SK-N-SH (cell line): Measurements from ENCODE around the gene L3MBTL1. TPM values are rescaled to one million over a fixed set of nuclear protein-coding genes. Genes with fewer than 3 reads are reported as not detected.
A peak's percentile ranks its signal among the peaks of the same experiment; 100 is the strongest.

Experiments
- CTCF ChIA-PET: fragments of 300-600, 350-600 bp; formaldehyde crosslinking; extraction: SDS; loops from one replicate; lab custom pipeline; 2021; lab: Yijun Ruan, JAX
- POLR2A ChIA-PET: fragments of 350-600 bp; sonication (Branson Sonifier 250); formaldehyde crosslinking; extraction: SDS; loops from one replicate; lab custom pipeline; 2020; ENCODE audit warnings: antibody characterized with exemption, inconsistent platforms; lab: Yijun Ruan, JAX
- DNase-seq: peaks from one replicate; pipeline ENCODE4 v3.0.0; 2012
- H2AFZ ChIP-seq: fragments of 200-600 bp; sonication (generic); 2 replicates; pipeline ENCODE4 v1.8.1; 2016; ENCODE audit warnings: antibody characterized with exemption, mild to moderate bottlenecking, low read depth
- H3F3A ChIP-seq: fragments of 200-600 bp; sonication (generic); replicated peaks from 2 replicates; pipeline ENCODE3; 2016; ENCODE audit warnings: antibody characterized with exemption, mild to moderate bottlenecking; ENCODE audit not compliant: insufficient read depth
- H3K27ac ChIP-seq, 2 experiments: fragments of 200-500 bp in 1 of 2; fragments of 200-600 bp in 1 of 2; sonication (Bioruptor generic) in 1 of 2; sonication (generic), shearing (Covaris generic) in 1 of 2; 2 replicates each; pipeline versions ENCODE4 v1.5.1 to v1.6.1; 2014 to 2016; ENCODE audit warnings: low read depth in 2 of 2, inconsistent platforms in 1 of 2, low read length in 1 of 2, mild to moderate bottlenecking in 1 of 2, mixed read lengths in 1 of 2
- H3K27me3 ChIP-seq: fragments of 200-600 bp; sonication (generic), shearing (Covaris generic); 2 replicates; pipeline ENCODE4 v1.6.1; 2016; ENCODE audit warnings: mixed run types; ENCODE audit not compliant: insufficient read depth
- H3K36me3 ChIP-seq, 2 experiments: fragments of 200-500 bp in 1 of 2; fragments of 200-600 bp in 1 of 2; sonication (Bioruptor generic) in 1 of 2; sonication (generic) in 1 of 2; replicated peaks in 1 of 2; 2 replicates each; pipeline versions ENCODE3 to v1.5.1; 2014 to 2016; ENCODE audit warnings: low read length in 1 of 2, mild to moderate bottlenecking in 1 of 2; ENCODE audit not compliant: insufficient read depth in 2 of 2, control insufficient read depth in 1 of 2
- H3K4me1 ChIP-seq, 2 experiments: fragments of 200-500 bp in 1 of 2; fragments of 200-600 bp in 1 of 2; sonication (Bioruptor generic) in 1 of 2; sonication (generic), shearing (Covaris generic) in 1 of 2; 2 replicates each; pipeline versions ENCODE4 v1.5.1 to v1.6.1; 2014 to 2016; ENCODE audit warnings: low read depth in 1 of 2, low read length in 1 of 2, mixed run types in 1 of 2; ENCODE audit not compliant: insufficient read depth in 2 of 2, control insufficient read depth in 1 of 2
- H3K4me2 ChIP-seq: fragments of 200-600 bp; sonication (generic), shearing (Covaris generic); 2 replicates; pipeline ENCODE4 v1.6.1; 2017; ENCODE audit warnings: mixed run types
- H3K4me3 ChIP-seq, 2 experiments: fragments of 200-500 bp in 1 of 2; fragments of 200-600 bp in 1 of 2; sonication (Bioruptor generic) in 1 of 2; sonication (generic), shearing (Covaris generic) in 1 of 2; 2 replicates each; pipeline versions ENCODE4 v1.5.1 to v1.8.1; 2014 to 2016; ENCODE audit warnings: low read depth in 2 of 2, inconsistent platforms in 1 of 2, low read length in 1 of 2, mild to moderate bottlenecking in 1 of 2, mixed read lengths in 1 of 2, moderate library complexity in 1 of 2
- H3K79me2 ChIP-seq: fragments of 200-600 bp; sonication (generic); 2 replicates; pipeline ENCODE4 v1.8.1; 2017; ENCODE audit warnings: mild to moderate bottlenecking; ENCODE audit not compliant: insufficient read depth
- H3K9ac ChIP-seq: fragments of 200-600 bp; sonication (generic); 2 replicates; pipeline ENCODE4 v1.6.1; 2017; ENCODE audit warnings: mixed run types
- H3K9me2 ChIP-seq: fragments of 200-600 bp; sonication (generic); 2 replicates; pipeline ENCODE4 v1.6.1; 2017; ENCODE audit warnings: mixed run types
- H3K9me3 ChIP-seq: fragments of 200-600 bp; sonication (generic); 2 replicates; pipeline ENCODE4 v1.6.1; 2017; ENCODE audit warnings: mixed run types, mild to moderate bottlenecking, moderate library complexity
- H4K20me1 ChIP-seq: fragments of 200-600 bp; sonication (generic); 2 replicates; pipeline ENCODE4 v1.6.1; 2017; ENCODE audit warnings: mild to moderate bottlenecking, mixed run types; ENCODE audit not compliant: insufficient read depth
- RCOR1 ChIP-seq: fragments of 150-350 bp; IDR thresholded peaks from 2 replicates; pipeline ENCODE4 v1.6.1; 2017; ENCODE audit warnings: antibody characterized with exemption, low read length
- RXRA ChIP-seq: IDR thresholded peaks from 2 replicates; pipeline ENCODE4 v1.4.0; 2012; ENCODE audit warnings: low read depth, mild to moderate bottlenecking, borderline replicate concordance
- SMC3 ChIP-seq: IDR thresholded peaks from 2 replicates; pipeline ENCODE4 v1.6.1; 2012; ENCODE audit warnings: low read depth, low read length, improper control_type of control experiment
- TCF12 ChIP-seq: IDR thresholded peaks from 2 replicates; pipeline ENCODE4 v1.4.0; 2012
- YY1 ChIP-seq: IDR thresholded peaks from 2 replicates; pipeline ENCODE4 v1.4.0; 2012; ENCODE audit warnings: low read depth, mild to moderate bottlenecking
- WGBS: methylation state at CpG from one replicate; pipeline ENCODE4 v1.1.6; 2017; ENCODE audit warnings: low lambda C conversion rate; 5-methylcytosine and 5-hydroxymethylcytosine counted together
- polyA plus RNA-seq, 3 experiments: library from polyadenylated mRNA; depleted of rRNA; stranded (reverse); fragments of >200 nt; gene quantifications; 2 replicates each; pipeline ENCODE4 v1.2.3, GENCODE V29; 2012
- TF ChIP-seq, protein P1 (sequence below): IDR thresholded peaks from 2 replicates; pipeline ENCODE4 v1.6.1; 2012; ENCODE audit warnings: mild to moderate bottlenecking, low read depth, low read length, moderate library complexity

The L3MBTL1 gene
- polyA plus RNA-seq, 1 of the 3 experiments (the other 2 are of a cell fraction), result 8.9 TPM

DNA sequence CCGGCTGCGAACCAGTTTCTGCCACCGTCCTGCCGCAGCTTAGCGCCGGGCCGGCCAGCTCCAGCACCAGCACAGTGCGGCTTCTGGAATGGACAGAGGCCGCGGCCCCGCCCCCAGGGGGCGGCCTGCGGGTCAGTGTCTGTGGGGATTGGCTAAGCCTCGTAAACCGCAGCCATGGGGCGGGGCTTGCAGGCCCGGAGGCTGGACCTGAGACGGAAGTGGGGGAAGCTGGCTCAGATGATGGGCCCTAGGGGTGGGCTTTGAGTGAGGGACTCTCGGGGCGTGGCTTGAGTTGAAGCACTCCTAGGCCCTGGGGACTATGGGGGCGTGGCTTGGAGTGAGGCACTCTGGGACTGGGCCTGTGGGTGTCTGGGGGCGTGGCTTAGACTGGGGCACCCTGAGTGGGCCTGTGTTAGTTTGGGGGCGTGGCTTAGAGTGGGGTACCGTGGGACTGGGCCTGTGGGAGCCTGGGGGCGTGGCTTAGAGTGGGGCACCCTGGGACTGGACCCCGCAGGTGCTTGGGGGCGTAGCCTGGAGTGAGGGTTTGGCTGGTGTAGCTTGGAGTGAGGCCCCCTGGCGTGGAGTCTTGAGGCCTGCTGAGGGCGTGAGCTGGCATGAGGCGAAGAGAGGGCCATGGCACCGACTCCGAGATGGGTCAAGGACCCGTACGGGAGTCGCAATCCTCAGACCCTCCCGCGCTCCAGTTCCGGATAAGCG lies 6.6 kb downstream of the L3MBTL1 start (continued):
- TF ChIP-seq SMC3 (no peak), TCF12 (no peak)

DNA sequence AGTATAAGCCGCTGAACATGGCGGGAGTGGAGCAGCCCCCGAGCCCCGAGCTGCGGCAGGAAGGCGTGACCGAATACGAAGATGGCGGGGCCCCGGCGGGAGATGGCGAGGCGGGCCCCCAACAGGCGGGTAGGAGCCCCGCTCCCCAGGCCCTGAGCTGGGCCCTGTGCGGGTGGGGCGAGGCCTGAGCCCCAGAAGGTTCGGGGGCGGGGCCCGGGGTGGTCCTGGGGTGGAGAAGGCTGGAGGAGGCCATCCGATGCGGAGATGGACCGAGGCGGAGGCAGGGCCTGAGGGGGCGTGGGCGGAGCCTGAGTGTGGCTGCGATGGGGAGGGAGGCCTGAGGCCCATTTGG lies 7.1 kb downstream of the L3MBTL1 start:
- DNase-seq, result peak; percentile 64
- no peaks in the 10 kb centered on the region for H3K27me3 ChIP-seq
- peak overlapping the region; percentile 78 for H3K4me2 ChIP-seq
- H3K79me2 ChIP-seq, result peaks cover 13% of the 10 kb centered on the region
- ChIA-PET CTCF (interaction anchor here (0.6 to 1.8 kb wide), 8 partner anchors 22 to 1439 kb away, joined by 3 to 8 read pairs (median 4); no protein-coding TSS in a partner anchor), POLR2A (interaction anchor here (0.7 to 1.7 kb wide), 4 partner anchors 14 to 68 kb away, joined by 3 to 7 read pairs (median 4); partner anchors contain the start of gene SRSF6)
- peak overlapping the region; percentile 53 for H2AFZ ChIP-seq
- no peaks in the 10 kb centered on the region for H3K9me2 ChIP-seq
- no peaks in the 10 kb centered on the region for H4K20me1 ChIP-seq
- no peaks in the 10 kb centered on the region for H3F3A ChIP-seq
- H3K4me3 ChIP-seq, result peak overlapping the region; percentile 53 to 66
- no peaks in the 10 kb centered on the region for H3K36me3 ChIP-seq
- peaks cover 0 to 16% of the 10 kb centered on the region in 2 experiments; a peak in 1 of 4 replicates for H3K4me1 ChIP-seq
- H3K9me3 ChIP-seq, result no peaks in the 10 kb centered on the region
- 73% methylated on average over 22 of the region's 27 CpGs for WGBS
- H3K27ac ChIP-seq, result peak overlapping the region; percentile 69 to 72
- TF ChIP-seq YY1, result peak; percentile 45; the same call in 1 of the 2 replicates
- no peak for TF ChIP-seq RCOR1
- peak overlapping the region; percentile 67 for H3K9ac ChIP-seq

DNA sequence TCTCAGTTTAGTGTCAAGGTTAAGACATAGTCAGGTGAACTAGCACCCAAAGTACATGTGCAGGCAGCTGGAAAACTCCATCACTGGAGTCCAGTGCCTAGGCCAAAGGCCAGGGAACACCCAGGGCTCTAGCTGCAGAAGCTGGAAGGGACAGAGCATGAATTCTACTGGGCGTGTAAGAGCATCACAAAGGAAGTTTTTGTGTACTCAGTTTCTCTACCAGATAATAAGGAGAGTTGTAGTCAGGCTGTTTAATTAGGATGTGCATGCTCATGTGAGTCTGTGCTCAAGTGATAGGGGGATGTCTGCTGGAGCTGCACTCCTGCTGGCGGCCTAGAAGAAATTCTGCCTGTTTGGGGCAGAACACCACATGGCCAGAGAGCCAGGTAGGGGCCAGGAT lies 8.1 kb downstream of the L3MBTL1 start:
- Histone ChIP-seq H4K20me1 (no peaks in the 10 kb centered on the region; the same call in 1 of the 2 replicates), H2AFZ (no peak overlapping the region), H3K9me3 (no peaks in the 10 kb centered on the region), H3K9ac (no peak overlapping the region; the same call in 1 of the 2 replicates), H3K36me3 (peaks cover 0 to 3% of the 10 kb centered on the region in 2 experiments), H3K9me2 (no peaks in the 10 kb centered on the region), H3K4me3 (peak overlapping the region; percentile 53 to 66), H3K27ac (no peak overlapping the region), H3K27me3 (no peaks in the 10 kb centered on the region), H3F3A (no peaks in the 10 kb centered on the region), H3K79me2 (peaks cover 13% of the 10 kb centered on the region), H3K4me2 (peak overlapping the region; percentile 78), H3K4me1 (peaks cover 0 to 16% of the 10 kb centered on the region in 2 experiments; a peak in 1 of 4 replicates)
- no peak for DNase-seq
- ChIA-PET POLR2A (no interaction called here), CTCF (interaction anchor here (1.1 to 1.4 kb wide), 3 partner anchors 21 to 176 kb away, joined by 3 to 8 read pairs (median 4); no protein-coding TSS in a partner anchor)
- 58% methylated on average over 2 of the region's 2 CpGs for whole genome bisulfite sequencing
- no peak for TF ChIP-seq RCOR1
- TF ChIP-seq, protein P1, sequence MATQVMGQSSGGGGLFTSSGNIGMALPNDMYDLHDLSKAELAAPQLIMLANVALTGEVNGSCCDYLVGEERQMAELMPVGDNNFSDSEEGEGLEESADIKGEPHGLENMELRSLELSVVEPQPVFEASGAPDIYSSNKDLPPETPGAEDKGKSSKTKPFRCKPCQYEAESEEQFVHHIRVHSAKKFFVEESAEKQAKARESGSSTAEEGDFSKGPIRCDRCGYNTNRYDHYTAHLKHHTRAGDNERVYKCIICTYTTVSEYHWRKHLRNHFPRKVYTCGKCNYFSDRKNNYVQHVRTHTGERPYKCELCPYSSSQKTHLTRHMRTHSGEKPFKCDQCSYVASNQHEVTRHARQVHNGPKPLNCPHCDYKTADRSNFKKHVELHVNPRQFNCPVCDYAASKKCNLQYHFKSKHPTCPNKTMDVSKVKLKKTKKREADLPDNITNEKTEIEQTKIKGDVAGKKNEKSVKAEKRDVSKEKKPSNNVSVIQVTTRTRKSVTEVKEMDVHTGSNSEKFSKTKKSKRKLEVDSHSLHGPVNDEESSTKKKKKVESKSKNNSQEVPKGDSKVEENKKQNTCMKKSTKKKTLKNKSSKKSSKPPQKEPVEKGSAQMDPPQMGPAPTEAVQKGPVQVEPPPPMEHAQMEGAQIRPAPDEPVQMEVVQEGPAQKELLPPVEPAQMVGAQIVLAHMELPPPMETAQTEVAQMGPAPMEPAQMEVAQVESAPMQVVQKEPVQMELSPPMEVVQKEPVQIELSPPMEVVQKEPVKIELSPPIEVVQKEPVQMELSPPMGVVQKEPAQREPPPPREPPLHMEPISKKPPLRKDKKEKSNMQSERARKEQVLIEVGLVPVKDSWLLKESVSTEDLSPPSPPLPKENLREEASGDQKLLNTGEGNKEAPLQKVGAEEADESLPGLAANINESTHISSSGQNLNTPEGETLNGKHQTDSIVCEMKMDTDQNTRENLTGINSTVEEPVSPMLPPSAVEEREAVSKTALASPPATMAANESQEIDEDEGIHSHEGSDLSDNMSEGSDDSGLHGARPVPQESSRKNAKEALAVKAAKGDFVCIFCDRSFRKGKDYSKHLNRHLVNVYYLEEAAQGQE, result no peak
- TF ChIP-seq RXRA, result no peak
